Measurements from ENCODE around the gene PRRC2C.

PRRC2C gene

GRCh38 chr1:171641076-171641864, 155.9 kb downstream of the PRRC2C start:
- DNase-seq = no peak

- no peak for DNase-seq
Measured at GRCh38 chr1:171642197-171642596, 156.9 kb downstream of the PRRC2C start.
